ENCODE measurements around the gene RAD51AP2.

RAD51AP2 gene

GRCh38 chr2:17547237-17547636, 29.0 kb upstream of the RAD51AP2 start:
- H4K20me1 ChIP-seq (ENCODE audit: control insufficient read depth, insufficient read depth, low read depth, low read length) = no peaks in the 10 kb centered on the region
- no peaks in the 10 kb centered on the region for H3F3A ChIP-seq (ENCODE audit: control insufficient read depth, insufficient read depth)
- TF ChIP-seq EZH2phosphoT487 (IDR thresholded peaks at IDR 0.05; ENCODE audit: borderline replicate concordance, low read length) (no peak), CTCF (IDR thresholded peaks at IDR 0.05; ENCODE audit: low read depth, low read length, poor library complexity, severe bottlenecking) (no peak)
- H3K4me3 ChIP-seq (ENCODE audit: low read length) = no peak overlapping the region
- H3K27me3 ChIP-seq (ENCODE audit: control insufficient read depth, low read length) = peaks cover 10% of the 10 kb centered on the region; the same call in 1 of the 2 replicates
- no peaks in the 10 kb centered on the region for H3K79me2 ChIP-seq (ENCODE audit: control insufficient read depth, low read length)
- no peaks in the 10 kb centered on the region for H3K4me1 ChIP-seq (ENCODE audit: control insufficient read depth, low read length)
- H3K27ac ChIP-seq (ENCODE audit: low read depth, low read length) = no peak overlapping the region
- H3K9me2 ChIP-seq (replicated peaks; ENCODE audit: control insufficient read depth, low read length) = no peaks in the 10 kb centered on the region
- no peaks in the 10 kb centered on the region for H3K9me3 ChIP-seq (ENCODE audit: control insufficient read depth, insufficient read depth, low read length)
- H3K36me3 ChIP-seq (ENCODE audit: control insufficient read depth, low read length) = no peaks in the 10 kb centered on the region
- H3K4me2 ChIP-seq (ENCODE audit: low read length) = no peak overlapping the region

- H3K4me3 ChIP-seq (ENCODE audit: low read length) = no peak overlapping the region
Measured at GRCh38 chr2:17545680-17546613, 27.7 kb upstream of the RAD51AP2 start.

GRCh38 chr2:17544256-17544655, 26.0 kb upstream of the RAD51AP2 start:
- Histone ChIP-seq H3K9me2 (replicated peaks; ENCODE audit: control insufficient read depth, low read length) (no peaks in the 10 kb centered on the region), H3F3A (ENCODE audit: control insufficient read depth, insufficient read depth) (no peaks in the 10 kb centered on the region), H3K27ac (ENCODE audit: low read depth, low read length) (no peak overlapping the region), H3K27me3 (ENCODE audit: control insufficient read depth, low read length) (peaks cover 30% of the 10 kb centered on the region), H3K9me3 (ENCODE audit: control insufficient read depth, insufficient read depth, low read length) (no peaks in the 10 kb centered on the region), H3K36me3 (ENCODE audit: control insufficient read depth, low read length) (no peaks in the 10 kb centered on the region), H4K20me1 (ENCODE audit: control insufficient read depth, insufficient read depth, low read depth, low read length) (no peaks in the 10 kb centered on the region), H3K79me2 (ENCODE audit: control insufficient read depth, low read length) (no peaks in the 10 kb centered on the region), H3K4me1 (ENCODE audit: control insufficient read depth, low read length) (no peaks in the 10 kb centered on the region), H3K4me3 (ENCODE audit: low read length) (no peak overlapping the region), H3K4me2 (ENCODE audit: low read length) (no peak overlapping the region)
- TF ChIP-seq EZH2phosphoT487 (IDR thresholded peaks at IDR 0.05; ENCODE audit: borderline replicate concordance, low read length) (no peak), CTCF (IDR thresholded peaks at IDR 0.05; ENCODE audit: low read depth, low read length, poor library complexity, severe bottlenecking) (no peak)

More at GRCh38 chr2:17545680-17546613, 27.7 kb upstream of the RAD51AP2 start:
- Histone ChIP-seq H3K79me2 (ENCODE audit: control insufficient read depth, low read length) (no peaks in the 10 kb centered on the region), H3K27ac (ENCODE audit: low read depth, low read length) (no peak overlapping the region), H3K9me3 (ENCODE audit: control insufficient read depth, insufficient read depth, low read length) (no peaks in the 10 kb centered on the region), H3K4me1 (ENCODE audit: control insufficient read depth, low read length) (no peaks in the 10 kb centered on the region), H3K36me3 (ENCODE audit: control insufficient read depth, low read length) (no peaks in the 10 kb centered on the region), H3F3A (ENCODE audit: control insufficient read depth, insufficient read depth) (no peaks in the 10 kb centered on the region), H3K4me2 (ENCODE audit: low read length) (no peak overlapping the region), H3K27me3 (ENCODE audit: control insufficient read depth, low read length) (peaks cover 18% of the 10 kb centered on the region), H4K20me1 (ENCODE audit: control insufficient read depth, insufficient read depth, low read depth, low read length) (no peaks in the 10 kb centered on the region), H3K9me2 (replicated peaks; ENCODE audit: control insufficient read depth, low read length) (no peaks in the 10 kb centered on the region)
- TF ChIP-seq EZH2phosphoT487 (IDR thresholded peaks at IDR 0.05; ENCODE audit: borderline replicate concordance, low read length) (no peak), CTCF (IDR thresholded peaks at IDR 0.05; ENCODE audit: low read depth, low read length, poor library complexity, severe bottlenecking) (no peak)

Data from DOHH2 (cell line).